CD14-positive monocyte (primary cell): ENCODE data around the gene TBCCD1. TPM values are rescaled to one million over a fixed set of nuclear protein-coding genes. Genes with fewer than 3 reads are reported as not detected.

ENCODE experiments used
- DNase-seq, 3 donors: peaks; one replicate each; pipeline ENCODE4 v3.0.0-alpha.2; 2011 to 2022
- H2AFZ ChIP-seq: 2 replicates; pipeline ENCODE4 v1.6.0; 2012; ENCODE audit warnings: mild to moderate bottlenecking, low read depth, low read length, inconsistent platforms; ENCODE audit not compliant: insufficient read depth, poor library complexity, severe bottlenecking
- H3K27ac ChIP-seq, 2 donors: 1 replicate in 1 of 2; 2 replicates in 1 of 2; pipeline ENCODE4 v1.5.1; 2012 to 2013; ENCODE audit warnings: low read length in 2 of 2, control low read depth in 1 of 2, inconsistent platforms in 1 of 2, low read depth in 1 of 2, mild to moderate bottlenecking in 1 of 2
- H3K27me3 ChIP-seq, 2 donors: one replicate each; pipeline versions ENCODE4 v1.6.0 to v1.6.1; 2011 to 2013; ENCODE audit warnings: low read length in 2 of 2; ENCODE audit not compliant: control insufficient read depth in 2 of 2, insufficient read depth in 2 of 2
- H3K36me3 ChIP-seq, 2 donors: replicated peaks in 1 of 2; 1 replicate in 1 of 2; 2 replicates in 1 of 2; pipeline versions ENCODE4 v1.5.1 to v1.6.1; 2012 to 2013; ENCODE audit warnings: low read length in 2 of 2, control low read depth in 1 of 2, inconsistent platforms in 1 of 2, mild to moderate bottlenecking in 1 of 2; ENCODE audit not compliant: insufficient read depth in 2 of 2, control insufficient read depth in 1 of 2
- H3K4me1 ChIP-seq, 2 donors: 1 replicate in 1 of 2; 2 replicates in 1 of 2; pipeline versions ENCODE4 v1.5.1 to v1.6.1; 2012 to 2013; ENCODE audit warnings: low read length in 2 of 2, control low read depth in 1 of 2, inconsistent platforms in 1 of 2, mild to moderate bottlenecking in 1 of 2, moderate library complexity in 1 of 2; ENCODE audit not compliant: insufficient read depth in 2 of 2, control insufficient read depth in 1 of 2
- H3K4me2 ChIP-seq: replicated peaks from 2 replicates; pipeline ENCODE3; 2012; ENCODE audit warnings: low read length, moderate library complexity, mild to moderate bottlenecking; ENCODE audit not compliant: poor library complexity, severe bottlenecking; ENCODE audit errors: extremely low read depth
- H3K4me3 ChIP-seq, 3 experiments: fragments of 200-600 bp in 1 of 3; sonication (generic) in 1 of 3; replicated peaks in 1 of 3; 1 replicate in 2 of 3; 2 replicates in 1 of 3; pipeline ENCODE4 v1.5.1; 2011 to 2013; ENCODE audit warnings: low read length in 3 of 3, mild to moderate bottlenecking in 3 of 3, control low read depth in 2 of 3, low read depth in 2 of 3, inconsistent platforms in 1 of 3, moderate library complexity in 1 of 3
- H3K79me2 ChIP-seq: 2 replicates; pipeline ENCODE4 v1.6.0; 2012; ENCODE audit warnings: mild to moderate bottlenecking, control low read depth, inconsistent platforms, low read length, moderate library complexity; ENCODE audit not compliant: insufficient read depth
- H3K9ac ChIP-seq: 2 replicates; pipeline ENCODE4 v1.6.0; 2017; ENCODE audit warnings: low read length, mild to moderate bottlenecking; ENCODE audit not compliant: insufficient read depth, poor library complexity, severe bottlenecking
- H3K9me3 ChIP-seq, 2 donors: replicated peaks in 1 of 2; 1 replicate in 1 of 2; 2 replicates in 1 of 2; pipeline versions ENCODE4 v1.5.1 to v1.6.1; 2012 to 2013; ENCODE audit warnings: low read length in 2 of 2, control low read depth in 1 of 2; ENCODE audit not compliant: control insufficient read depth in 1 of 2, insufficient read depth in 1 of 2
- H4K20me1 ChIP-seq: 2 replicates; pipeline ENCODE4 v1.6.0; 2012; ENCODE audit warnings: mild to moderate bottlenecking, low read length, control low read depth, moderate library complexity; ENCODE audit not compliant: insufficient read depth
- H3K27ac Mint-ChIP-seq, 7 donors: one replicate each; pipeline ENCODE4 v1.8.0; 2020; ENCODE audit warnings: mild to moderate bottlenecking in 7 of 7, mixed read lengths in 7 of 7, moderate library complexity in 6 of 7, inconsistent platforms in 2 of 7
- H3K27me3 Mint-ChIP-seq, 3 donors: one replicate each; pipeline ENCODE4 v1.8.0; 2021 to 2022; ENCODE audit warnings: low read depth in 3 of 3, mild to moderate bottlenecking in 3 of 3, mixed read lengths in 3 of 3, moderate library complexity in 3 of 3, inconsistent platforms in 1 of 3
- H3K36me3 Mint-ChIP-seq, 2 donors: one replicate each; pipeline ENCODE4 v1.8.0; 2020; ENCODE audit warnings: mixed read lengths in 2 of 2, inconsistent platforms in 1 of 2, mild to moderate bottlenecking in 1 of 2
- H3K4me1 Mint-ChIP-seq: one replicate; pipeline ENCODE4 v1.8.0; 2020; ENCODE audit warnings: mild to moderate bottlenecking, mixed read lengths
- H3K4me3 Mint-ChIP-seq, 2 donors: one replicate each; pipeline ENCODE4 v1.8.0; 2020; ENCODE audit warnings: mild to moderate bottlenecking in 2 of 2, mixed read lengths in 2 of 2, moderate library complexity in 1 of 2
- H3K9me3 Mint-ChIP-seq, 7 donors: one replicate each; pipeline ENCODE4 v1.8.0; 2020 to 2022; ENCODE audit warnings: mixed read lengths in 7 of 7, mild to moderate bottlenecking in 6 of 7, moderate library complexity in 6 of 7, inconsistent platforms in 2 of 7
- CTCF ChIP-seq: fragments of 200-600 bp; IDR thresholded peaks from one replicate; pipeline ENCODE4 v1.8.0; 2022; ENCODE audit warnings: antibody characterized with exemption, mild to moderate bottlenecking
- WGBS: methylation state at CpG from one replicate; pipeline ENCODE4 v1.1.5; 2013; ENCODE audit warnings: missing lambda C conversion rate; ENCODE audit not compliant: insufficient coverage; 5-methylcytosine and 5-hydroxymethylcytosine counted together
- intact Hi-C, 2 donors: fragments of 100-400 bp; cut with micrococcal nuclease; formaldehyde crosslinking; loops; one replicate each; pipeline versions ENCODE4 v1.15.0 to v1.15.1; 2023
- polyA plus RNA-seq, 3 donors: library from polyadenylated mRNA; depleted of rRNA in 1 of 3; unstranded in 2 of 3; stranded (reverse) in 1 of 3; fragments of 300-500 nt in 2 of 3; fragments of >200 nt in 1 of 3; fragmentation: Illumina TruSeq in 2 of 3; gene quantifications; 1 replicate in 2 of 3; 2 replicates in 1 of 3; pipeline ENCODE4 v1.2.3, GENCODE V29; 2012 to 2021

Gene TBCCD1
- polyA plus RNA-seq, 3 donors = 9.2 to 9.6 (median 9.6) TPM

GRCh38 chr3:186520431-186520830, 46.7 kb downstream of the TBCCD1 start:
- Mint-ChIP-seq H3K9me3 (peaks cover 10 to 16% (median 13%) of the 10 kb centered on the region in 7 donors), H3K4me1 (peaks cover 15% of the 10 kb centered on the region), H3K36me3 (peaks cover 0 to 6% of the 10 kb centered on the region in 2 donors), H3K27ac (no peak overlapping the region), H3K4me3 (no peak overlapping the region), H3K27me3 (peaks cover 1 to 6% (median 1%) of the 10 kb centered on the region in 3 donors)
- H3K4me3 ChIP-seq = no peak overlapping the region
- H2AFZ ChIP-seq = no peak overlapping the region
- H3K4me1 ChIP-seq = peaks cover 4 to 12% of the 10 kb centered on the region in 2 donors
- no peak overlapping the region for H3K4me2 ChIP-seq
- H3K27me3 ChIP-seq = no peaks in the 10 kb centered on the region
- no peak overlapping the region for H3K27ac ChIP-seq
- no peaks in the 10 kb centered on the region for H3K36me3 ChIP-seq
- H3K9ac ChIP-seq = no peak overlapping the region
- no peaks in the 10 kb centered on the region for H3K79me2 ChIP-seq
- no peak for TF ChIP-seq CTCF
- intact Hi-C loops = no loop called here
- DNase-seq = no peak
- no peaks in the 10 kb centered on the region for H4K20me1 ChIP-seq
- WGBS = 100% methylated on average over 1 of the region's 5 CpGs
- peaks cover 11 to 13% of the 10 kb centered on the region in 2 donors for H3K9me3 ChIP-seq

- peak overlapping the region; percentile 34 for H2AFZ ChIP-seq
- no peak overlapping the region for H3K4me2 ChIP-seq
- no peak overlapping the region for H3K9ac ChIP-seq
- H4K20me1 ChIP-seq = no peaks in the 10 kb centered on the region
- no peak for TF ChIP-seq CTCF
- no peaks in the 10 kb centered on the region for H3K79me2 ChIP-seq
- no peak overlapping the region for H3K4me3 ChIP-seq
- Mint-ChIP-seq H3K36me3 (peaks cover 0 to 6% of the 10 kb centered on the region in 2 donors), H3K9me3 (peaks cover 10 to 16% (median 13%) of the 10 kb centered on the region in 7 donors), H3K4me3 (no peak overlapping the region), H3K4me1 (peaks cover 26% of the 10 kb centered on the region), H3K27ac (peak overlapping the region in 3 of 7 donors; percentile 2 to 64 (median 7)), H3K27me3 (peaks cover 1 to 3% (median 1%) of the 10 kb centered on the region in 3 donors)
- peak in 1 of 3 donors; percentile 9 for DNase-seq
- no peaks in the 10 kb centered on the region for H3K36me3 ChIP-seq
- peaks cover 11 to 13% of the 10 kb centered on the region in 2 donors for H3K9me3 ChIP-seq
- H3K27me3 ChIP-seq = no peaks in the 10 kb centered on the region
- intact Hi-C loops = no loop called here
- 4% methylated on average over 5 of the region's 6 CpGs for WGBS
- peaks cover 4 to 18% of the 10 kb centered on the region in 2 donors for H3K4me1 ChIP-seq
- no peak overlapping the region for H3K27ac ChIP-seq
Observed at GRCh38 chr3:186519021-186519658, 48.0 kb downstream of the TBCCD1 start.
